Bone marrow (tissue), 2 donors: ENCODE measurements around the gene PABPN1L.
"Not testable (repeated sequence)": the region's sequence is repeated elsewhere in the genome, so short reads cannot be mapped to it uniquely, and the experiment has no call there.

Source experiments
- DNase-seq, 2 donors: peaks; one replicate each; lab custom pipeline; 2025; lab: John Stamatoyannopoulos, UW

Gene PABPN1L

GRCh38 chr16:88901718-88902337 lies 35.4 kb upstream of the PABPN1L start:
- DNase-seq: no peak

GRCh38 chr16:88900662-88901052 lies 34.2 kb upstream of the PABPN1L start:
- no peak for DNase-seq

GRCh38 chr16:88899901-88900661 lies 33.6 kb upstream of the PABPN1L start:
- no peak for DNase-seq

- no peak for DNase-seq
Observed at GRCh38 chr16:88897696-88898425, 31.4 kb upstream of the PABPN1L start.

- no peak for DNase-seq
Observed at GRCh38 chr16:88896238-88897070, 30.0 kb upstream of the PABPN1L start.

GRCh38 chr16:88895335-88895734 lies 28.9 kb upstream of the PABPN1L start:
- DNase-seq: no peak

- no peak for DNase-seq
Observed at GRCh38 chr16:88894681-88895300, 28.3 kb upstream of the PABPN1L start.

- DNase-seq: not testable (repeated sequence)
Observed at GRCh38 chr16:88894266-88894665, 27.8 kb upstream of the PABPN1L start.

GRCh38 chr16:88893127-88893968 lies 26.9 kb upstream of the PABPN1L start:
- no peak for DNase-seq

GRCh38 chr16:88892065-88892464 lies 25.6 kb upstream of the PABPN1L start:
- no peak for DNase-seq

GRCh38 chr16:88891083-88891482 lies 24.6 kb upstream of the PABPN1L start:
- no peak for DNase-seq

- DNase-seq: not testable (repeated sequence)
Observed at GRCh38 chr16:88889702-88890352, 23.4 kb upstream of the PABPN1L start.

GRCh38 chr16:88888461-88889387 lies 22.3 kb upstream of the PABPN1L start:
- no peak for DNase-seq

GRCh38 chr16:88888057-88888456 lies 21.6 kb upstream of the PABPN1L start:
- DNase-seq: no peak

GRCh38 chr16:88886845-88887521 lies 20.5 kb upstream of the PABPN1L start:
- DNase-seq: no peak

- DNase-seq: no peak
Observed at GRCh38 chr16:88886420-88886844, 20.0 kb upstream of the PABPN1L start.

- DNase-seq: no peak
Observed at GRCh38 chr16:88885693-88886280, 19.3 kb upstream of the PABPN1L start.
